Keratinocyte (primary cell): ENCODE measurements around the gene ZBTB46. TPM values are rescaled to one million over a fixed set of nuclear protein-coding genes. Genes with fewer than 3 reads are reported as not detected.

ENCODE experiments used
- DNase-seq: peaks from one replicate; pipeline ENCODE4 v3.0.0-alpha.2; 2011; ENCODE audit warnings: low read depth, missing footprints, low spot score
- FAIRE-seq: peaks from 2 replicates; lab custom pipeline; 2011; peaks lifted over from hg19 to GRCh38; lab: Jason Lieb, UNC
- H2AFZ ChIP-seq: 2 replicates; pipeline ENCODE4 v1.6.0; 2012; ENCODE audit warnings: low read length, control low read depth, inconsistent platforms; ENCODE audit not compliant: control insufficient read depth
- H3K27ac ChIP-seq: 2 replicates; pipeline ENCODE4 v1.5.1; 2011; ENCODE audit warnings: low read length; ENCODE audit not compliant: control insufficient read depth, insufficient read depth
- H3K27me3 ChIP-seq: 3 replicates; pipeline ENCODE4 v1.6.0; 2011; ENCODE audit warnings: low read length; ENCODE audit not compliant: control insufficient read depth, insufficient read depth; ENCODE audit errors: extremely low read depth
- H3K36me3 ChIP-seq, 2 experiments: 2 replicates in 1 of 2; 3 replicates in 1 of 2; pipeline ENCODE4 v1.5.1; 2011; ENCODE audit warnings: low read length in 2 of 2, mild to moderate bottlenecking in 1 of 2; ENCODE audit not compliant: control insufficient read depth in 2 of 2, insufficient read depth in 2 of 2; ENCODE audit errors: extremely low read depth in 1 of 2
- H3K4me1 ChIP-seq: 3 replicates; pipeline ENCODE4 v1.5.1; 2011; ENCODE audit warnings: low read length; ENCODE audit not compliant: control insufficient read depth, insufficient read depth; ENCODE audit errors: extremely low read depth
- H3K4me2 ChIP-seq: 3 replicates; pipeline ENCODE4 v1.6.0; 2011; ENCODE audit warnings: low read depth, low read length; ENCODE audit not compliant: control insufficient read depth, insufficient read depth; ENCODE audit errors: extremely low read depth
- H3K4me3 ChIP-seq, 3 experiments: fragments of 200-600 bp in 1 of 3; sonication (generic) in 1 of 3; 2 replicates in 2 of 3; 3 replicates in 1 of 3; pipeline ENCODE4 v1.5.1; 2011 to 2016; ENCODE audit warnings: low read length in 3 of 3, mild to moderate bottlenecking in 3 of 3, control low read depth in 2 of 3, inconsistent platforms in 1 of 3, low read depth in 1 of 3, mixed read lengths in 1 of 3, mixed run types in 1 of 3, moderate library complexity in 1 of 3; ENCODE audit not compliant: control insufficient read depth in 2 of 3, insufficient read depth in 2 of 3; ENCODE audit errors: extremely low read depth in 1 of 3
- H3K79me2 ChIP-seq: 2 replicates; pipeline ENCODE4 v1.6.0; 2012; ENCODE audit warnings: low read length; ENCODE audit not compliant: control insufficient read depth, insufficient read depth
- H3K9ac ChIP-seq: 3 replicates; pipeline ENCODE4 v1.6.0; 2011; ENCODE audit warnings: low read length; ENCODE audit not compliant: control insufficient read depth, insufficient read depth; ENCODE audit errors: extremely low read depth
- H3K9me1 ChIP-seq: 3 replicates; pipeline ENCODE4 v1.6.0; 2011; ENCODE audit warnings: low read length; ENCODE audit not compliant: control insufficient read depth, insufficient read depth; ENCODE audit errors: extremely low read depth
- H3K9me3 ChIP-seq: 2 replicates; pipeline ENCODE4 v1.5.1; 2012; ENCODE audit warnings: low read depth, low read length; ENCODE audit not compliant: control insufficient read depth
- H4K20me1 ChIP-seq: 3 replicates; pipeline ENCODE4 v1.6.0; 2011; ENCODE audit warnings: low read length; ENCODE audit not compliant: control insufficient read depth, insufficient read depth; ENCODE audit errors: extremely low read depth
- CTCF ChIP-seq, 3 experiments: IDR thresholded peaks in 1 of 3; conservative IDR thresholded peaks in 1 of 3; optimal IDR thresholded peaks in 1 of 3; 2 replicates in 2 of 3; 3 replicates in 1 of 3; pipeline versions ENCODE3 to v1.5.1; 2011; ENCODE audit warnings: low read length in 3 of 3, mild to moderate bottlenecking in 3 of 3, moderate library complexity in 2 of 3, control low read depth in 1 of 3, inconsistent platforms in 1 of 3; ENCODE audit not compliant: insufficient read depth in 2 of 3; ENCODE audit errors: extremely low read depth in 1 of 3
- EZH2 ChIP-seq: IDR thresholded peaks from one replicate; pipeline ENCODE4 v1.6.1; 2012; ENCODE audit warnings: inconsistent platforms, mild to moderate bottlenecking, low read length, moderate library complexity
- dilution Hi-C: fragments of 300-500 bp; cut with MboI; formaldehyde crosslinking; loops from one replicate; pipeline ENCODE4 v1.7.0; 2020; ENCODE audit warnings: low sequenced_read_pairs; ENCODE audit not compliant: extremely low pct_ligation_motif_present
- polyA plus RNA-seq, 5 experiments: library from polyadenylated mRNA; depleted of rRNA in 3 of 5; stranded (reverse) in 3 of 5; stranded (forward) in 1 of 5; unstranded in 1 of 5; fragments of >200 nt; gene quantifications; 1 replicate in 1 of 5; 2 replicates in 3 of 5; 3 replicates in 1 of 5; pipeline versions ENCODE4 v1.2.1 to v1.2.3, GENCODE V29; 2011 to 2012; ENCODE audit warnings: missing spikeins in 2 of 5, low read depth in 1 of 5, low replicate concordance in 1 of 5

ZBTB46 gene
- polyA plus RNA-seq, 1 donor (not counting 4 experiments of a cell fraction or from before 2014, with no cell fraction given), result 0.12 TPM

- Histone ChIP-seq H3K27ac (no peak overlapping the region), H3K4me2 (no peak overlapping the region), H4K20me1 (no peaks in the 10 kb centered on the region), H3K9ac (no peak overlapping the region), H3K4me1 (peaks cover 5% of the 10 kb centered on the region), H3K79me2 (no peaks in the 10 kb centered on the region), H3K36me3 (no peaks in the 10 kb centered on the region), H3K9me1 (no peaks in the 10 kb centered on the region), H3K4me3 (no peak overlapping the region), H3K9me3 (no peaks in the 10 kb centered on the region), H3K27me3 (peaks cover 33% of the 10 kb centered on the region), H2AFZ (no peak overlapping the region)
- TF ChIP-seq CTCF (optimal IDR thresholded peaks at IDR 0.05 in 1 of 3, IDR thresholded peaks at IDR 0.05 in 1 of 3, conservative IDR thresholded peaks at IDR 0.05 in 1 of 3; ENCODE audit: extremely low read depth in 1 of 3, insufficient read depth in 2 of 3, low read length in 3 of 3) (no peak), EZH2 (no peak)
- FAIRE-seq (no peak), DNase-seq (no peak)
- dilution Hi-C loops, result no loop called here
Measured at GRCh38 chr20:63843778-63844177, 12.7 kb upstream of the ZBTB46 start.

DNA sequence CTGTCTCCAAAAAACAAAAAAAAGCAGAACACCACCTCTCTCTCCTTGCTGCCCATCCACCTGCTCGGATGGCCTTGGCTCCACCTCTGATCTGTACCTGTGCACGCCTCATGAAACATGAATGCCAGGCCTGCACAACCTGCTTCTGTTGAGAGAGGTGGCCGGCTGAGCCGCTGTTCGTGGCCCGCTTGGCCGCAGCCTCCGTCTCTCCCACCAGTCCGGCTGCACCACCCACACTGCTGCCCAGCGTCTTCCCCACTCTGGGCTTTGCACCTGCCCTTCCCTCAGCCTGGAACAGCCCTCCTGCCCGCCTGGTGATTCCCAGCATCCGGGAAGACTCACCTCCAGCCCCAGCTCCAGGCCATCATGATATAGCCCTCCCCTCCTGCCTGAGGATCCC is 12.2 kb upstream of the ZBTB46 start:
- FAIRE-seq (no peak), DNase-seq (no peak)
- dilution Hi-C loops, result no loop called here
- Histone ChIP-seq H2AFZ (no peak overlapping the region), H4K20me1 (peaks cover 2% of the 10 kb centered on the region), H3K4me1 (peaks cover 5% of the 10 kb centered on the region), H3K4me3 (no peak overlapping the region), H3K9ac (no peak overlapping the region), H3K27me3 (peaks cover 33% of the 10 kb centered on the region), H3K4me2 (no peak overlapping the region), H3K27ac (no peak overlapping the region), H3K9me1 (no peaks in the 10 kb centered on the region), H3K79me2 (no peaks in the 10 kb centered on the region), H3K36me3 (no peaks in the 10 kb centered on the region), H3K9me3 (no peaks in the 10 kb centered on the region)
- TF ChIP-seq EZH2, result no peak
- no peak for TF ChIP-seq CTCF (optimal IDR thresholded peaks at IDR 0.05 in 1 of 3, IDR thresholded peaks at IDR 0.05 in 1 of 3, conservative IDR thresholded peaks at IDR 0.05 in 1 of 3; ENCODE audit: extremely low read depth in 1 of 3, insufficient read depth in 2 of 3, low read length in 3 of 3)
